ENCODE results near the gene COG4.
A peak's percentile ranks its signal among the peaks of the same experiment; 100 is the strongest.

Gene COG4

GRCh38 chr16:70480127-70481105 lies 42.9 kb downstream of the COG4 start:
- no peak for DNase-seq (ENCODE audit: low spot score)

GRCh38 chr16:70478912-70479341 lies 44.4 kb downstream of the COG4 start:
- DNase-seq (ENCODE audit: low spot score), result no peak

- no peak for DNase-seq (ENCODE audit: low spot score)
Measured at GRCh38 chr16:70478169-70478568, 45.2 kb downstream of the COG4 start.

- peak; percentile 97 for DNase-seq (ENCODE audit: low spot score)
Measured at GRCh38 chr16:70476272-70477020, 46.9 kb downstream of the COG4 start.

- no peak for DNase-seq (ENCODE audit: low spot score)
Measured at GRCh38 chr16:70475054-70475871, 48.1 kb downstream of the COG4 start.

GRCh38 chr16:70474320-70475053 lies 48.9 kb downstream of the COG4 start:
- no peak for DNase-seq (ENCODE audit: low spot score)

GRCh38 chr16:70473446-70474319 lies 49.7 kb downstream of the COG4 start:
- no peak for DNase-seq (ENCODE audit: low spot score)

GRCh38 chr16:70472786-70473433 lies 50.4 kb downstream of the COG4 start:
- no peak for DNase-seq (ENCODE audit: low spot score)

GRCh38 chr16:70470927-70471341 lies 52.4 kb downstream of the COG4 start:
- DNase-seq (ENCODE audit: low spot score), result peak; percentile 70

- DNase-seq (ENCODE audit: low spot score), result no peak
Measured at GRCh38 chr16:70470141-70470926, 53.0 kb downstream of the COG4 start.

- DNase-seq (ENCODE audit: low spot score), result peak; percentile 2
Measured at GRCh38 chr16:70468776-70469525, 54.4 kb downstream of the COG4 start.

- DNase-seq (ENCODE audit: low spot score), result peak; percentile 2
Measured at GRCh38 chr16:70467608-70468007, 55.7 kb downstream of the COG4 start.

- DNase-seq (ENCODE audit: low spot score), result no peak
Measured at GRCh38 chr16:70467113-70467512, 56.2 kb downstream of the COG4 start.

- no peak for DNase-seq (ENCODE audit: low spot score)
Measured at GRCh38 chr16:70466805-70467076, 56.6 kb downstream of the COG4 start.

- no peak for DNase-seq (ENCODE audit: low spot score)
Measured at GRCh38 chr16:70465999-70466804, 57.2 kb downstream of the COG4 start.

GRCh38 chr16:70463235-70463634 lies 60.1 kb downstream of the COG4 start:
- no peak for DNase-seq (ENCODE audit: low spot score)

GRCh38 chr16:70460737-70461261 lies 62.6 kb downstream of the COG4 start:
- no peak for DNase-seq (ENCODE audit: low spot score)
